ENCODE measurements around the gene IL9R.

Gene IL9R

DNA sequence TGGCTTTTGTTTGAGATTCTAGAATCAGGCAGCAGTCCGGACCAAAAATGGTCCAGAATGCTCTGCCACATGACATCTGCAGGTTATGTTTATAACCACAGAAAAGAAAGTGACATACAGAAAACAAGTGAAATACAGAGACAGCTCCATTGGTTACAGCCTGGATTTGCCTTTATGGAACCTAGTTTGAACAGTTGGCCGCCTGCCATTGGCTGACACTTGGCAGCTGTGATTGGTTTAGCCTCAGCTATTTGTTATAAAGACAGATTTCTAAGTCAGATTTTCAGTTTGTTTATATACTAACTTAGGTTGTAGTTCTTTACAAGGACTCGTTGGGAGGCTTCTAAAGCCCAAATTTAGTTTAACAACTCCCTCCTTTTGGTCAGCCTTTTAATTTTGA is 40.8 kb upstream of the IL9R start:
- no peak for DNase-seq (ENCODE audit: extremely low spot score)
- TF ChIP-seq, protein P1, sequence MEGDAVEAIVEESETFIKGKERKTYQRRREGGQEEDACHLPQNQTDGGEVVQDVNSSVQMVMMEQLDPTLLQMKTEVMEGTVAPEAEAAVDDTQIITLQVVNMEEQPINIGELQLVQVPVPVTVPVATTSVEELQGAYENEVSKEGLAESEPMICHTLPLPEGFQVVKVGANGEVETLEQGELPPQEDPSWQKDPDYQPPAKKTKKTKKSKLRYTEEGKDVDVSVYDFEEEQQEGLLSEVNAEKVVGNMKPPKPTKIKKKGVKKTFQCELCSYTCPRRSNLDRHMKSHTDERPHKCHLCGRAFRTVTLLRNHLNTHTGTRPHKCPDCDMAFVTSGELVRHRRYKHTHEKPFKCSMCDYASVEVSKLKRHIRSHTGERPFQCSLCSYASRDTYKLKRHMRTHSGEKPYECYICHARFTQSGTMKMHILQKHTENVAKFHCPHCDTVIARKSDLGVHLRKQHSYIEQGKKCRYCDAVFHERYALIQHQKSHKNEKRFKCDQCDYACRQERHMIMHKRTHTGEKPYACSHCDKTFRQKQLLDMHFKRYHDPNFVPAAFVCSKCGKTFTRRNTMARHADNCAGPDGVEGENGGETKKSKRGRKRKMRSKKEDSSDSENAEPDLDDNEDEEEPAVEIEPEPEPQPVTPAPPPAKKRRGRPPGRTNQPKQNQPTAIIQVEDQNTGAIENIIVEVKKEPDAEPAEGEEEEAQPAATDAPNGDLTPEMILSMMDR (IDR thresholded peaks at IDR 0.05; ENCODE audit: control extremely low read depth, extremely low read depth, low read depth, missing control alignments) = no peak
- ChIA-PET CTCF (no interaction called here), POLR2A (no interaction called here)

DNA sequence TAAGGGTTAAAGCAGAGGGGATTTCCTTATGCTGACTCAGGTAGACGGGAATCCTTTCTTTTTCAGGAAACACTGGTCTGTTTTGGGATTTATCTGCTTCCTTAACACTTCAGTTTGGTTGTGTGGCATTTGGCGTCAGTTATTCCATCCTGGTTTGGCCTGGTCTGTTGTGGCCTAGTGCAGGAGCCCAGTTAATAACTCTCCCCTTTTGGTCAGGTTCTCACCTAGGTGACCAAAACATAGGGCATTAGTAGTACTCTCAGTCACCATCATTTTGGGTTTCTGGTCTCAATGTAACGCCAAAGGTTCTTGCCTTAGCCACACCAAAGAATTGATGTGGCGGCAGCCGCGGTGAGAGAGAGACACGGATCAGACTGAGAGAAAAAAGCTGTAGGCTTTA is 39.7 kb upstream of the IL9R start:
- ChIA-PET CTCF (no interaction called here), POLR2A (no interaction called here)
- no peak for DNase-seq (ENCODE audit: extremely low spot score)
- TF ChIP-seq, protein P1 (IDR thresholded peaks at IDR 0.05; ENCODE audit: control extremely low read depth, extremely low read depth, low read depth, missing control alignments) = no peak

DNA sequence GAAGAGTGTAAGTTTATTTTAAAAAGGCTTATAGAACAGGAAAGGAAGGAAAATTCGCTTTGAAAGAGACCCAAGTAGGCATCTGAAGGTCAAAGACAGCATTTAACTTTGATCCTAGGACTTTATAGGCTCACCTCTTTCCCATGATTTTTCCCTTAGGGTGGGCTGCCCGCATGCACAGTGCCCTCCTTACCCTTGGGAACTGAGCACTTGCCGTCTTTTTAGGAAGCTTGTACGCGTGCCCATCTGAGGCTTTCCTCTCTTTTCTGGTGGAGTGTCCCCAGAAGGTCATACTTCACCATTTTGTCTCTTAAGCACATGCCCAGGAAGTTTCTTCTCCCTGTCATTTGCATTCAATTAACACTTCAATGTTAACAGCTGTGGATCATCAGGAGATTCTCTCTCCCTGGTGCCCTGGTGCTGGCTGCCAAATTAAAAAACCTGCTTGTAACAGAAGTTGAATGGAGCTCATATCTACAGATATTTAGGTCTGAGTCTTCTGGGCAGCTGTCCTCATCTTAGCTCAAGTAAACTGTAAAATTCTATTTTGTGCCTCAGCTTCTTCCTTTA is 38.4 kb upstream of the IL9R start:
- POLR2A ChIA-PET = no interaction called here
- TF ChIP-seq, protein P1 (IDR thresholded peaks at IDR 0.05; ENCODE audit: control extremely low read depth, extremely low read depth, low read depth, missing control alignments) = no peak
- no peak for DNase-seq (ENCODE audit: extremely low spot score)
- CTCF ChIA-PET = no interaction called here

DNA sequence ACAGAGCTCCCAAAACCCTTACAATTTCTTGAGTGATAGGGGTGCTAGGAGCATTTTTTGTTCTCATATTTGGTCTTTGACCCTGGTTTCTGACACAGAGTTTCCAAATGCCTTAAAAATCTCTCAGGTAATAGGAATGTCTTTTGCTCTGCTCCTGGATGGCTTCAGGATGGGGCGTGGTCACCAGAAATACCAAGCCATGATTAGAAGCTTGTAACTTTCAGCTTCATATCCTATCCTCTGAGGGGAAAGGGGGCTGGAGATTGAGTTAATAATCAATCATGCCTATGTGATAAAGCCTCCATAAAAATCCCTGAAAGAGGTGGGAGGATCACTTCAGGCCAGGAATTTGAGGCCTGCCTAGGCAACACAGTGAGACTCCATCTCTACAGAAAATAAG is 34.6 kb upstream of the IL9R start:
- TF ChIP-seq, protein P1 (IDR thresholded peaks at IDR 0.05; ENCODE audit: control extremely low read depth, extremely low read depth, low read depth, missing control alignments) = no peak
- no peak for DNase-seq (ENCODE audit: extremely low spot score)
- ChIA-PET POLR2A (no interaction called here), CTCF (no interaction called here)

DNA sequence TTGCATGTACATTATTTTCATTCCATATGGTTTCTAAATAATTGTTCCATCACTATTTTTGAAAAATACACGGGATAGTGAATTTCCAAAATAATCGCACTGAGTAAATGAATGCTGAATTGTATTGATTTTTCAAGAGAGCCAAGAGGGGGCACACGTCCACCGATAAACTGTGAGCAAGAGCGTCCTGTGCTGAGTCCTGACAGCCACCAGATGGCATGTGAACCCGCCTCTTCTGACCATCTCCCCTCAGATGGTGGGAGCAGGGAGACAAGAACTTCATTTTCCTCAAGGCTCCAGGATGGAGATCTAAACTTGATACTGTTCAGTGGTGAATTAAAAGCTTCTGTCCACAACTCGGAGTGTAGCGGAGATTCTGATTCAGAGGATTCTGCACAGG is 30.6 kb upstream of the IL9R start:
- POLR2A ChIA-PET = no interaction called here
- DNase-seq (ENCODE audit: extremely low spot score) = peak; percentile 19
- TF ChIP-seq, protein P1 (IDR thresholded peaks at IDR 0.05; ENCODE audit: control extremely low read depth, extremely low read depth, low read depth, missing control alignments) = peak; percentile 82
- CTCF ChIA-PET = no interaction called here

DNA sequence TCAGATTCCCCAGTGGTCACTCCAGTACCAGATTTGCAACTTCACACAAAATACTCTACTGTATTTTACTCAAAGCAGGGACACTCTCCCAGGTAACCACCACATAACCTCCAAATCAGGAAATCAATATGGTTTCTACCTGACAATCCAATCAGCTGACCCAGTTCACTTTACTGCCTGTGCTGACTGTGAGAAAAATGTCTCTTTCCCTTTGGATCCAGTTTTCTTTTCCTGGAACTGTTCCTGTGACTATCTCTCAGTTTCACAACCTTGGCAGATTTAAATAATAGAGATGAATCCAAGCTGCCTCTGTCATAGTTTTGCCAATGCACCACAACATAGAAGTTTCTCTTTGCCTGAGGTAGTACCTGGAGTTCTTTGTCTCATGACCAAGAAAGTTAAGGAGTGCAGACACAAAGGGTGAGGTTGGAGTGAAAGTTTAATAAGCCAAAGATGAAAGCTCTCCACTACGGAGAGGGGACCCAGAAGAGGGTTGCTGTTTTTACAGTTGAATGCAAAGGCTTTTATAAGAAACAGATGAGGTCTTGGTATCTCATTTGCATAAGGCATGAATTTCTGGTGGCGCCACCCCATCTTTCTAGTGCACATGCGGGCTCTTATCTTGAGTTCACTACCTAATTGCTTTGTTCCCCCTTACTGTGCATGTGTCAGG is 29.7 kb upstream of the IL9R start:
- TF ChIP-seq, protein P1 (IDR thresholded peaks at IDR 0.05; ENCODE audit: control extremely low read depth, extremely low read depth, low read depth, missing control alignments) = no peak
- ChIA-PET CTCF (no interaction called here), POLR2A (no interaction called here)
- no peak for DNase-seq (ENCODE audit: extremely low spot score)
